Mesodermal cell (in vitro differentiated cells): ENCODE results near the gene TANC1.

Experiments used
- H3K27ac ChIP-seq: 2 replicates; pipeline ENCODE4 v1.7.0; 2013; ENCODE audit warnings: mild to moderate bottlenecking, low read depth, low read length, moderate library complexity; ENCODE audit not compliant: severe bottlenecking
- H3K36me3 ChIP-seq: 2 replicates; pipeline ENCODE4 v1.7.1; 2013; ENCODE audit warnings: mild to moderate bottlenecking, low read length, moderate library complexity; ENCODE audit not compliant: control insufficient read depth, insufficient read depth
- H3K4me1 ChIP-seq: one replicate; pipeline ENCODE4 v1.7.1; 2013; ENCODE audit warnings: mild to moderate bottlenecking, low read length; ENCODE audit not compliant: insufficient read depth, control insufficient read depth, poor library complexity, severe bottlenecking
- H3K4me3 ChIP-seq: 2 replicates; pipeline ENCODE4 v1.7.0; 2013; ENCODE audit warnings: low read length, control low read depth, mild to moderate bottlenecking; ENCODE audit not compliant: insufficient read depth, poor library complexity, severe bottlenecking; ENCODE audit errors: extremely low read depth
- H3K9me3 ChIP-seq: 2 replicates; pipeline ENCODE4 v1.7.1; 2013; ENCODE audit warnings: mild to moderate bottlenecking, low read length, moderate library complexity; ENCODE audit not compliant: control insufficient read depth
- WGBS, 2 experiments: methylation state at CpG; one replicate each; pipeline ENCODE4 v1.1.5; 2013; ENCODE audit warnings: missing lambda C conversion rate in 2 of 2; ENCODE audit not compliant: insufficient coverage in 2 of 2; 5-methylcytosine and 5-hydroxymethylcytosine counted together

The TANC1 gene

DNA sequence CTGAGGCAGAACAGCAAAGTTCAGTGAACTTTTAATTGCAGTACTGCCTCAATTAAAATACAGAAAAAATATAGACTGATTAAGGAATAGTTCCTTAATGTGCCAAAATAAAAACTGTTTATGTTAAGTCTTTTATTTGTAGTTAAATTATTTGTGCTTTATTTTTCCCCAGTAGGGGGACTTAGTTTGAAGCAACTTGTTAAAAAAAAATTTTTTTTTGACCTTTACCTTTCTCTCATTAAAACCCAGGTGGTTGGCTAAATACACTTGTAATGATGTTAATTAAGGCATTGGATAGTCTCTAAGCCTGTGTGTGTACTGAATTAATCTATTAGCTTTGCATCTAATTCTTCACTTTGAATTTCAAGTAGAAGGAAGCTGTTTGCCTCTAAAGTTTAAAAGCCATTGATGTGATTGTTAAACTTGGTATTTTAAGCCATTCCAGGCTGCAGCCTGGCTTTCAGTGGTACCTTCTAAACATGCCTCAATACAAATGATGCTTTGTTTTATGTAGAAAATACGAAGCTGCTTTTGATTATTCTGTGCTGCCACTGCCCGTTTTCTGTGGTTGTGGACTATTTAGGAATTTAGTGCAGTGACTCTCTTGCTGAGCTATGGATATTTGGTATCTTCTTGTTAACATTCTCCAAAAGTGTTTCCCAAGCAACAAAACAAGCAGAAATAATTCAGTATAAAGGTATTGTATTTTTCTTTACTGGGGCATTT is 102.9 kb downstream of the TANC1 start:
- peaks cover 7% of the 10 kb centered on the region for H3K4me1 ChIP-seq
- H3K36me3 ChIP-seq = peaks cover 19% of the 10 kb centered on the region
- no peaks in the 10 kb centered on the region for H3K9me3 ChIP-seq
- H3K4me3 ChIP-seq = no peak overlapping the region
- H3K27ac ChIP-seq = no peak overlapping the region
- WGBS, 2 experiments = 80 to 88% methylated on average over 2 of the region's 2 CpGs

DNA sequence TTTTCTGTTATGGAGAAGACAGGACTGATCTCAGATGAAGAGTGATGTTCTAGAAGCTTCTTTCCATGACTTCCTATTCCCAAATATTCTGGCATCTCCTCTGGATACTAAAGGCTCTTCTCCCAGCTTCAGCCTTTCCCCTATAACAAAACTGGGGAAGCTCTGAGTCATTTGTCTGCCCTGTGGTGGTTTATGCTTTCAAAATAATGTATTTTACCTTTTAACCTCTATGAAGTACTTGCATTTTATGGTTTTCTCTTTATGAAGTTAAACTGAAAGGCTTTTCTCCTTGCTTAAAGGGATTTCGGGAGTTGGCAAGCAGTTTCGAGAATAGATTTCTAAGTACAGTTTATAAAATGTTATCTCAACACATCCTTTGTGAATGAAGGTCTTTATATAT is 104.4 kb downstream of the TANC1 start:
- Histone ChIP-seq H3K27ac (no peak overlapping the region), H3K36me3 (peaks cover 9% of the 10 kb centered on the region), H3K4me1 (peaks cover 7% of the 10 kb centered on the region), H3K4me3 (no peak overlapping the region), H3K9me3 (no peaks in the 10 kb centered on the region)
- no CpG with 5 or more reads among the region's 2 CpGs for WGBS, 2 experiments

DNA sequence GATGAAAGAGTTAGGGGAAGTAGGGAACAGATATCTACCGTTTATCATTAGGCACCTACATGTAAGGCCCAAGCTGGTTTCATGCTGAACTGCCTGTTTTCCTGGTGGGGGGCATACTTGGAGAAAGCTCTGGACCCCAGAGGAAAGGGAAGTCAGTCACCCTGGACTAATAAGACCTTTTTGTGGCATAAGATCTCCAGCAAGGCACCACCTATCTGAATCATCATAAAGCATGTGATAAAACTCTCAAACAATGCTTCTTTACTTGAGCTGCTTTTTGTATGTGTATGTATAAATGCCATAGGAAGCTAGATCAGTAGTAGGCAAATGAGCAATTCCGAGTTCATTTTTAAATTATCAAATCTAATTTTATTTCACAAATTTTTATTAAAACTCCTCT is 104.8 kb downstream of the TANC1 start:
- Histone ChIP-seq H3K4me1 (peaks cover 7% of the 10 kb centered on the region), H3K36me3 (peaks cover 8% of the 10 kb centered on the region), H3K4me3 (no peak overlapping the region), H3K9me3 (no peaks in the 10 kb centered on the region), H3K27ac (no peak overlapping the region)
- WGBS, 2 experiments = 80% methylated on average over 1 of the region's 2 CpGs

DNA sequence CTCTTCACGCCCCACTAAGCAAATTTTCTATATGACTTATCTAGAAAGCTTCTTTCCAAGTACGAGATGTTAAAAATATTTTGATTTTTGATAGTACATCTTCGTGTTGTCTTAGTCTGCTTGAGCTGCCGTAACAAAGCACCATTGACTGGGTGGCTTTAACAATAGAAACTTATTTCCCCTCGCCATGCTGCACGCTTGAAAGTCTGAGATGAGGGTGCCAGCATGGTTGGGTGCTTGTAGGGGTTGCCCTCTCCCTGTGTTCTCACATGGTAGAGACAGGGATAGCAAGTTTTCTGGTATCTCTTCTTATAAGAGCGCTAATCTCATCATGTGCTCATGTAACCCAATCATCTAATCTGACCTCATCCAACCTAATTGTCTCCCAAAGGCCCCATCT is 106.2 kb downstream of the TANC1 start:
- no peak overlapping the region for H3K4me3 ChIP-seq
- peaks cover 2% of the 10 kb centered on the region for H3K4me1 ChIP-seq
- WGBS, 2 experiments = 97 to 100% methylated on average over 3 to 4 of the region's 7 CpGs
- no peak overlapping the region for H3K27ac ChIP-seq
- no peaks in the 10 kb centered on the region for H3K9me3 ChIP-seq
- H3K36me3 ChIP-seq = peaks cover 12% of the 10 kb centered on the region

DNA sequence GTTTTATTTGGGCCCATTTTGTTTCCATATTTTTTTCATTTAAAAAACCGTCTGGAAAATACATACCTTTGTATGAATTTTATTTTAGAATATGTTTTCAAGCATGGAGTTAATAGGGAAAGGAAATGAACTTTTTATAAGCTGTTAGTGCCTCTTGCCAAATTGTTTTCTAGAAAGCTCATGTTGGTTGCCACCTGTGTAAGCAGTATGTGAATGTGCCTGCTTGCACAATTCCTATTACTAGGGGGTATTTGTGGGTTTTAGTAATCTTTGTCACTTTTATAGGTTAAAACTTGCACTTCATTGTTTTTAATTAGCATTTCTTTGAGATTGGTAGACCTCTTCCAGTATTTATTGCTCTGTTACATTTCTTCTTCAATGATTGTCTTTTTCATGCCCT is 107.3 kb downstream of the TANC1 start:
- H3K4me1 ChIP-seq = peaks cover 2% of the 10 kb centered on the region
- WGBS, 2 experiments = no CpG with 5 or more reads among the region's 1 CpG
- H3K27ac ChIP-seq = no peak overlapping the region
- no peak overlapping the region for H3K4me3 ChIP-seq
- peaks cover 7% of the 10 kb centered on the region for H3K36me3 ChIP-seq
- no peaks in the 10 kb centered on the region for H3K9me3 ChIP-seq

DNA sequence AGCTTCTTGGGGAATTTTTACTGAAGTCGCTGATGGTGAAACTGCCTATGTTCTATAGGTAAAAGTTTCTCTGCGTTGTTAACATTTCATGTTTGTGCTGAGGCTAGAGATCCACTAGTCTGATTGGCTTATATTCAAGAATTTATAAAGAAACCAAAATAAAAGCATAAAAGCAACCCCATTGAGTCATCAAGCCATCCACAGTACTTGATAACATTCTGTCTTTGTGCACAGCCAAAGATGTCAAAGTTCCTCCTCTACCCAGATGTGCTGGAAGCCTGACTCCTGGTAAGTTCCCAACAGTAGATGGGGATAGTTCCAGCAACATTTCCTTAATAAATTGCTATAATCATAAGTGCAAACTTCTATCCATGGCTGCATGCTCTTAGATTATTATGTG is 107.8 kb downstream of the TANC1 start:
- Histone ChIP-seq H3K27ac (no peak overlapping the region), H3K9me3 (no peaks in the 10 kb centered on the region), H3K36me3 (peaks cover 4% of the 10 kb centered on the region), H3K4me3 (no peak overlapping the region), H3K4me1 (peaks cover 2% of the 10 kb centered on the region)
- no CpG with 5 or more reads among the region's 2 CpGs for WGBS, 2 experiments

DNA sequence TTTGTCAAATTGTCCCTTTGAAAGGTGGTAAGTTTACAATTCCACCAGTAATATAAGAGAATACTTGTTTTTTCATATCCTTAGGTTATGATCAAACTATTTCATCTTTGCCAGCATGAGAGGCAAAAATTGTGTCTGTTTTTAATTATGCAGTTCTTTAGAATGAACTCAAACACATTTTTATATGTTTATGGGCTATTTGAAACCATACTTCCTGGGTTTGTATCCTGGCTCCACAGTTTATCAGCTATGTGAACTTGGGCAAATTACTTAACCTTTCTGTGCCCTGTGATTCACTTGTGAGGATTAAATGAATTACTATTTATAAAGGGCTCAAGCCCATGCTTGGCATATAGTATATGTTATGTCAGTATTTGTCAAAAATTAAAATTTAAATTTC is 109.4 kb downstream of the TANC1 start:
- Histone ChIP-seq H3K4me1 (peaks cover under 1% of the 10 kb centered on the region), H3K9me3 (no peaks in the 10 kb centered on the region), H3K36me3 (peaks cover 9% of the 10 kb centered on the region), H3K27ac (no peak overlapping the region), H3K4me3 (no peak overlapping the region)

DNA sequence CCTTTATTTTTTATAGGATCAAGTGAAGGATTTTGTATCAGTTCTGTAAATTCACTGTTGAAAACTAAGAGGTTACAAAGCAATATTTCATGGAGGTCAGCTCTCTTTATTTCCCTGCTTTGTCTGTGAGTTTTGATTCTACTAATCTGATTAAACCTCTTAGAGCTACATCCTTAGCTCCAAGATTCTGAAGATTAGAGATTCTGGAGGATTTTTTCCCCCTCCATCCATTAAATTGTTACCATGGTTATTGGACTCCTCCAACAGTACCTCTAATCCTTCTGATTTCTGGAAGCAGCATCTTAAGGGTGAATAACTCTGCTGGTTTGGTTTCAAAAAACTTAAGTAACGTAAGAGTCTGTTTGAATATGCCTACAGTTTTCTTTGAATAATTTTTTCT is 110.0 kb downstream of the TANC1 start:
- WGBS, 2 experiments = no CpG with 5 or more reads among the region's 1 CpG
- H3K4me1 ChIP-seq = no peaks in the 10 kb centered on the region
- no peak overlapping the region for H3K4me3 ChIP-seq
- no peak overlapping the region for H3K27ac ChIP-seq
- no peaks in the 10 kb centered on the region for H3K9me3 ChIP-seq
- H3K36me3 ChIP-seq = peaks cover 9% of the 10 kb centered on the region

DNA sequence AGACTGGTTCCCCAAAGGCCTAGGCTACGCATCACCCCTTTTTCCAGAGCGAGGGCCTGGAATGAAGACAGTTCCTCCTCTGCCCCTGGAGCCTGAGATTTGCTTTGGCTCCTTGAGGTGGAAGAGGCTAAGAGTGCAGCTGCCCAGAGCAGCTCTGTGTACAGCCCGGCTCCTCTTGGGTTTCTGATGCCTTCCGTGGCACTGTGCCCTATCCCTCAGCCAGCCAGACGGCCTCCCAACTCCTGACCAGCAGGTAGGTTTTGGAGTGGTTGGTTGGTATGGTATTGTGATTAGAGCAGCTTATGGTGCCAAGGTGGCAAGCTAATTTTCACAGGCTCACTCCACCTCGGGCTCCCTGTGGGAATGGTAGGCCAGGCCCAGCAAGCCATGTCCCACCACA is 112.2 kb downstream of the TANC1 start:
- Histone ChIP-seq H3K4me3 (no peak overlapping the region), H3K36me3 (peaks cover 9% of the 10 kb centered on the region), H3K9me3 (no peaks in the 10 kb centered on the region), H3K4me1 (no peaks in the 10 kb centered on the region), H3K27ac (no peak overlapping the region)
- 100% methylated on average over 5 of the region's 6 CpGs for WGBS, 2 experiments

DNA sequence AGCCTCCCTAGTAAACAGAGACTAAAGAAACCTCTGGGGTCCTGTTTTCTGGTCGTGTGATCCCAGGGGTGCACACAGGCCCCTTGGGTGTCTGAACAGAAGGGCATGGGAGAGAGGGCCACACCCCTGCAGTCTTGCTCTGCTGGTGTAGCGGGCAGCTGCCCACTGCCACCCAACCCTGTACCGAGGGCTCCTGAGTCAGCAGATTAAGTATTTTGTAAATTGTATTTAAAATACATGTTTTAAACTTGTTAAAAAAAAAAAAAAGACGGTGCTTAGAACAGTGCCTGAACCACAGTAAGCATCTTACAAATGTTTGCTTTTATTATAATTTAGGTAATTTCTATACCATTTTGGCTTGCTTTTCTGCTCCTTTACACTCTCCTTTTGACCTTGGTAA is 113.7 kb downstream of the TANC1 start:
- Histone ChIP-seq H3K4me3 (no peak overlapping the region), H3K36me3 (peaks cover 14% of the 10 kb centered on the region), H3K4me1 (peaks cover 7% of the 10 kb centered on the region), H3K9me3 (no peaks in the 10 kb centered on the region), H3K27ac (no peak overlapping the region)
- 71 to 88% methylated on average over 1 of the region's 4 CpGs for WGBS, 2 experiments

DNA sequence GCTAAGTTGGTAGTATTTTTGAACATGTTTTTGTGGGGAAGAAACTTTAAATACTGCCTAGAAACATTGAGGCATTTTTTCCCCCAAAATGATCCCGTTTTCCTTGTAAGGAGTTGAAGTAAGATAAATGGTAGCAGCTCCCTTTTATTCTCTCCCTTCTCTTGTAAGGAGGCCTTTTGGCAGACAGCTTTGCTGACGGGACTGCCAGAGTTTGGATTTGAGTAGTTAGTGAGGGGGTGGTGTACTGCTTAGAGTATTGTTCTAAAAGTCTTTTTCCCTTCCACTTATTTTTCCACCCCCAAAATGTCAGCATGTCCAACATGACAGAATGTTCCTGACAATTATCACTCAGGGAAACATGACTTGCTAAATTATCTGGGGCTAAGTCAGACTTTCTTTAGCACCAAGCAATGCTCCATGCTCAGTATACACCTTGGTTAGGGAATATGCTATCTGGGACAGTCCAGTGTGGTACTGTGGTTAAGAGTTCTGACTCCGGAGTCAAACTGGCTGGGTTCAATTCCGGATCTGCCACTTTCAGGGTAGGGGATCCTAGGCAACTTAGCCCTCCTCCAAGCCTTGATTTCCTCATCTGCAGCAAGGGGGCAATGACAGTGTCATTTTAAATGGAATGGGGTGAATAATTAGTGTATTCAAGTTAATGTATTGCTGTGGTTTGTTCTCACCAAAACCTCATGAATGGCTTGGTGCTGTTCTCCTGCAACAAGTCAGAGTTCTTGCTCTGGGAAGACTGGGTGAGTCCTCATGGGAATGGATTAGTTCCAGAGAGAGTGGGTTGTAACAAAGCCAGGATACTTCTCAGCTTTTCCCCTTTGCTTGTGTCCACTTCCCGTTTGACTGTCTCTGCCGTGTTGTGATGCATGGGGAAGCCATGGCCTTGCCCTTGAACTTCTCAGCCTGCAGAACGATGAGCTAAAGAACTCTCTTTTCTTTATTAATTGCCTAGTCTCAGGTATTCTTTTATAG is 116.2 kb downstream of the TANC1 start:
- no peak overlapping the region for H3K27ac ChIP-seq
- peaks cover 13% of the 10 kb centered on the region for H3K36me3 ChIP-seq
- H3K4me1 ChIP-seq = peaks cover 30% of the 10 kb centered on the region
- H3K4me3 ChIP-seq = no peak overlapping the region
- H3K9me3 ChIP-seq = no peaks in the 10 kb centered on the region
- WGBS, 2 experiments = 71 to 79% methylated on average over 1 to 2 of the region's 7 CpGs
